Activated naive CD4-positive, alpha-beta T cell treated with anti-CD3 and anti-CD28 coated beads for 36 hours (primary cell): Measurements from ENCODE around the gene ZNF180. TPM values are rescaled to one million over a fixed set of nuclear protein-coding genes. Genes with fewer than 3 reads are reported as not detected.
"Not testable (repeated sequence)": the region's sequence is repeated elsewhere in the genome, so short reads cannot be mapped to it uniquely, and the experiment has no call there.

Experiments
- CTCF ChIA-PET: fragments of 350-600 bp; sonication (Branson Sonifier 250); formaldehyde crosslinking; loops from one replicate; lab custom pipeline; 2021; ENCODE audit warnings: antibody characterized with exemption; lab: Charles Lee
- DNase-seq: peaks from one replicate; pipeline ENCODE4 v3.0.0-alpha.2; 2020
- H3K27ac Mint-ChIP-seq: one replicate; pipeline ENCODE4 v1.8.0; 2021; ENCODE audit warnings: mild to moderate bottlenecking, mixed read lengths
- H3K27me3 Mint-ChIP-seq: one replicate; pipeline ENCODE4 v1.8.0; 2021; ENCODE audit warnings: low read depth, mixed read lengths
- H3K36me3 Mint-ChIP-seq: one replicate; pipeline ENCODE4 v1.8.0; 2021; ENCODE audit warnings: low read depth, mixed read lengths
- H3K4me1 Mint-ChIP-seq: one replicate; pipeline ENCODE4 v1.8.0; 2021; ENCODE audit warnings: low read depth, mixed read lengths
- H3K4me3 Mint-ChIP-seq: one replicate; pipeline ENCODE4 v1.8.0; 2021; ENCODE audit warnings: mild to moderate bottlenecking, moderate library complexity, mixed read lengths
- H3K9me3 Mint-ChIP-seq: one replicate; pipeline ENCODE4 v1.8.0; 2021; ENCODE audit warnings: mixed read lengths
- intact Hi-C: fragments of 100-400 bp; cut with micrococcal nuclease; formaldehyde crosslinking; loops from one replicate; pipeline ENCODE4 v1.15.1; 2023
- total RNA-seq, 2 experiments: library from RNA; stranded (reverse); gene quantifications; one replicate each; pipeline ENCODE4 v1.2.3, GENCODE V29; 2021

ZNF180 gene
- total RNA-seq = 1 to 10 TPM; 3.3 to 5.2 TPM

GRCh38 chr19:44499962-44500949 lies at the start of gene ZNF180:
TSS of gene ZNF180 (minus strand) at chr19:44500522. CDS start at chr19:44497334, 3,188 bp downstream.
- intact Hi-C loops = loop anchor here (1.0 to 5.0 kb wide), 5 partner anchors 88 to 565 kb away; partner anchors contain the start of genes ZNF225, ZNF227, ZNF285 and ZNF45
- CTCF ChIA-PET = interaction anchor here (0.9 kb wide), 1 partner anchor 406 kb away, joined by 3 read pairs; no protein-coding TSS in a partner anchor
- peak within 1 kb of the TSS; percentile 83 for H3K27ac Mint-ChIP-seq

GRCh38 chr19:44549507-44549906 lies 49.2 kb upstream of the ZNF180 start:
- CTCF ChIA-PET = no interaction called here
- no peak overlapping the region for H3K27ac Mint-ChIP-seq
- no peaks in the 10 kb centered on the region for H3K4me1 Mint-ChIP-seq
- peaks cover 8% of the 10 kb centered on the region for H3K9me3 Mint-ChIP-seq
- no peaks in the 10 kb centered on the region for H3K36me3 Mint-ChIP-seq
- H3K4me3 Mint-ChIP-seq = no peak overlapping the region
- DNase-seq = no peak
- intact Hi-C loops = no loop called here
- no peaks in the 10 kb centered on the region for H3K27me3 Mint-ChIP-seq

More at GRCh38 chr19:44499962-44500949, at the start of gene ZNF180:
- Mint-ChIP-seq H3K27me3 (peaks cover 3% of the 10 kb centered on the region), H3K4me1 (peaks cover 30% of the 10 kb centered on the region), H3K4me3 (peak within 1 kb of the TSS; percentile 86), H3K9me3 (peaks cover 42% of the 10 kb centered on the region), H3K36me3 (peaks cover 47% of the 10 kb centered on the region)
- peak; percentile 96 for DNase-seq

- DNase-seq = no peak
- Mint-ChIP-seq H3K36me3 (no peaks in the 10 kb centered on the region), H3K27me3 (no peaks in the 10 kb centered on the region), H3K27ac (no peak overlapping the region), H3K9me3 (peaks cover 12% of the 10 kb centered on the region), H3K4me1 (no peaks in the 10 kb centered on the region), H3K4me3 (no peak overlapping the region)
- intact Hi-C loops = no loop called here
- CTCF ChIA-PET = no interaction called here
Observed at GRCh38 chr19:44548736-44549135, 48.4 kb upstream of the ZNF180 start.

GRCh38 chr19:44544031-44544430 lies 43.7 kb upstream of the ZNF180 start:
- H3K27ac Mint-ChIP-seq = no peak overlapping the region
- H3K36me3 Mint-ChIP-seq = no peaks in the 10 kb centered on the region
- H3K9me3 Mint-ChIP-seq = peaks cover 6% of the 10 kb centered on the region
- H3K4me3 Mint-ChIP-seq = no peak overlapping the region
- H3K4me1 Mint-ChIP-seq = no peaks in the 10 kb centered on the region
- CTCF ChIA-PET = no interaction called here
- intact Hi-C loops = no loop called here
- no peak for DNase-seq
- H3K27me3 Mint-ChIP-seq = peaks cover 3% of the 10 kb centered on the region

GRCh38 chr19:44542671-44543070 lies 42.3 kb upstream of the ZNF180 start:
- Mint-ChIP-seq H3K27ac (no peak overlapping the region), H3K36me3 (no peaks in the 10 kb centered on the region), H3K4me3 (no peak overlapping the region), H3K4me1 (no peaks in the 10 kb centered on the region), H3K9me3 (peaks cover 9% of the 10 kb centered on the region), H3K27me3 (peaks cover 3% of the 10 kb centered on the region)
- intact Hi-C loops = no loop called here
- CTCF ChIA-PET = no interaction called here
- no peak for DNase-seq

GRCh38 chr19:44540736-44541135 lies 40.4 kb upstream of the ZNF180 start:
- H3K27me3 Mint-ChIP-seq = peaks cover 5% of the 10 kb centered on the region
- H3K36me3 Mint-ChIP-seq = no peaks in the 10 kb centered on the region
- peaks cover 15% of the 10 kb centered on the region for H3K9me3 Mint-ChIP-seq
- no peak for DNase-seq
- intact Hi-C loops = no loop called here
- CTCF ChIA-PET = no interaction called here
- no peak overlapping the region for H3K27ac Mint-ChIP-seq
- no peak overlapping the region for H3K4me3 Mint-ChIP-seq
- H3K4me1 Mint-ChIP-seq = no peaks in the 10 kb centered on the region

- intact Hi-C loops = no loop called here
- H3K9me3 Mint-ChIP-seq = peaks cover 21% of the 10 kb centered on the region
- CTCF ChIA-PET = interaction anchor here (0.9 kb wide), 1 partner anchor 31 kb away, joined by 3 read pairs; no protein-coding TSS in a partner anchor
- no peak for DNase-seq
- peaks cover 5% of the 10 kb centered on the region for H3K27me3 Mint-ChIP-seq
- no peaks in the 10 kb centered on the region for H3K4me1 Mint-ChIP-seq
- H3K36me3 Mint-ChIP-seq = no peaks in the 10 kb centered on the region
- H3K4me3 Mint-ChIP-seq = no peak overlapping the region
- H3K27ac Mint-ChIP-seq = no peak overlapping the region
Observed at GRCh38 chr19:44539991-44540390, 39.7 kb upstream of the ZNF180 start.

- Mint-ChIP-seq H3K4me3 (no peak overlapping the region), H3K4me1 (no peaks in the 10 kb centered on the region), H3K9me3 (peaks cover 19% of the 10 kb centered on the region), H3K27ac (no peak overlapping the region), H3K36me3 (no peaks in the 10 kb centered on the region), H3K27me3 (peaks cover 5% of the 10 kb centered on the region)
- DNase-seq = no peak
- intact Hi-C loops = no loop called here
- CTCF ChIA-PET = interaction anchor here (0.9 kb wide), 1 partner anchor 32 kb away, joined by 3 read pairs; no protein-coding TSS in a partner anchor
Observed at GRCh38 chr19:44539236-44539826, 39.0 kb upstream of the ZNF180 start.

- H3K27me3 Mint-ChIP-seq, H3K36me3 Mint-ChIP-seq, H3K4me3 Mint-ChIP-seq, DNase-seq, H3K27ac Mint-ChIP-seq, CTCF ChIA-PET, H3K4me1 Mint-ChIP-seq, intact Hi-C loops: not testable (repeated sequence)
- peaks cover 15% of the 10 kb centered on the region for H3K9me3 Mint-ChIP-seq
Observed at GRCh38 chr19:44535361-44535760, 35.0 kb upstream of the ZNF180 start.

- CTCF ChIA-PET = interaction anchor here (0.7 kb wide), 1 partner anchor 23 kb away, joined by 3 read pairs; no protein-coding TSS in a partner anchor
- Mint-ChIP-seq H3K27me3 (peaks cover 8% of the 10 kb centered on the region), H3K4me3 (no peak overlapping the region), H3K4me1 (no peaks in the 10 kb centered on the region), H3K36me3 (no peaks in the 10 kb centered on the region), H3K9me3 (peaks cover 14% of the 10 kb centered on the region), H3K27ac (no peak overlapping the region)
- intact Hi-C loops = no loop called here
- no peak for DNase-seq
Observed at GRCh38 chr19:44532819-44533218, 32.5 kb upstream of the ZNF180 start.

GRCh38 chr19:44530777-44531176 lies 30.5 kb upstream of the ZNF180 start:
- no peaks in the 10 kb centered on the region for H3K36me3 Mint-ChIP-seq
- intact Hi-C loops = no loop called here
- H3K4me1 Mint-ChIP-seq = no peaks in the 10 kb centered on the region
- H3K4me3 Mint-ChIP-seq = no peak overlapping the region
- DNase-seq = no peak
- H3K27ac Mint-ChIP-seq = no peak overlapping the region
- CTCF ChIA-PET = no interaction called here
- peaks cover 6% of the 10 kb centered on the region for H3K27me3 Mint-ChIP-seq
- peaks cover 10% of the 10 kb centered on the region for H3K9me3 Mint-ChIP-seq

- H3K36me3 Mint-ChIP-seq = no peaks in the 10 kb centered on the region
- peaks cover 6% of the 10 kb centered on the region for H3K27me3 Mint-ChIP-seq
- intact Hi-C loops = no loop called here
- CTCF ChIA-PET = interaction anchor here (0.6 kb wide), 1 partner anchor 14 kb away, joined by 7 read pairs; no protein-coding TSS in a partner anchor
- H3K27ac Mint-ChIP-seq = no peak within 1 kb of the TSS
- no peak for DNase-seq
- H3K4me1 Mint-ChIP-seq = no peaks in the 10 kb centered on the region
- H3K4me3 Mint-ChIP-seq = no peak within 1 kb of the TSS
- peaks cover 4% of the 10 kb centered on the region for H3K9me3 Mint-ChIP-seq
Observed at GRCh38 chr19:44529536-44529935, 29.2 kb upstream of the ZNF180 start, which contains the start of gene CEACAM20. TSS of gene CEACAM20 (minus strand) at chr19:44529675. CDS start at chr19:44529509, 166 bp downstream.
